SKM-1 (cell line): ENCODE measurements around the gene LHFPL5.

Experiments
- DNase-seq: peaks from one replicate; lab custom pipeline; 2025; ENCODE audit not compliant: unreplicated experiment; lab: John Stamatoyannopoulos, UW

Gene LHFPL5

GRCh38 chr6:35804996-35805736, at the start of gene LHFPL5:
Gene LHFPL5, plus strand, starts transcription at chr6:35805352. Its CDS starts 319 bp downstream, at chr6:35805671.
- DNase-seq: no peak

- DNase-seq: peak; percentile 50
Measured at GRCh38 chr6:35757456-35758123, 47.6 kb upstream of the LHFPL5 start.

- no peak for DNase-seq
Measured at GRCh38 chr6:35759426-35759825, 45.7 kb upstream of the LHFPL5 start.

DNA sequence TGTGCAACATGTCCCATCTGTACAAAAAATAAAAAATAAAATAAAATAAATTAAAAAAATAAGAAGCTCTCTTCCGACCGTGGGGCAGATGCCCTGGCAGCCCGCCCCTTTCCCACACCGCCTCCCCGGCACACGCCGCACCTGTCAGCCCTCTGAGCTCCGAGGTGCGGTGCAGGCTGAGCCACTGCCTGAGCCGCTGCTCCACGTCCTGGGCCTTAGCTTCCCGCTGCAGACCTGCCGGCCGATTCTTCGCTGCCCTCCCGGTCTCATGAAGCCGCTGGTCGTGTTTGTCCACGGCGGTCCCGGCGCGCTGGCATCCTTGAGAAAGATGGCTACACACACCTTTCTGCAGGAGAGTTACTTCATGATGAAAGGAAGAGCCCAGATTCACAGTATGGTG, 39.4 kb upstream of the LHFPL5 start:
- no peak for DNase-seq

DNA sequence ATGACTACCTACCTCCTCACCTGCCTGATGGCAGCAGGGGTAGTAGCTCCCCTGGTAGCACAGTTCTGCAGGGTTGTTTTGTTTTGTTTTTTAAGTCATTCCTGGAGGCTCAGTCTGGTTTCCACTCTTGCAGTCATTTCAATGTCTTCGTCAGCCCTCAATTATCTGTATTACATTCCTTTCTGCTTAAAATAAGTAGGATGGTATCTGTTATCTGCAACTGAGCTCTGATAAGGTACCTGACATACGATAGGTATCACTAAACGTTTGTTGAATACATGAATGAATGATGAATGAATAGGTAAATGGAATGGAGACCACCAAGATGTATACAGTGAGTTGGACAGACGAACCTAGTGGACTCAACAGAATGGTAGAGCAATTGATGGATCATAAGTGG, 35.9 kb upstream of the LHFPL5 start:
- no peak for DNase-seq

- no peak for DNase-seq
Measured at GRCh38 chr6:35771343-35771627, 33.9 kb upstream of the LHFPL5 start.

- no peak for DNase-seq
Measured at GRCh38 chr6:35774116-35774794, 30.9 kb upstream of the LHFPL5 start.

DNA sequence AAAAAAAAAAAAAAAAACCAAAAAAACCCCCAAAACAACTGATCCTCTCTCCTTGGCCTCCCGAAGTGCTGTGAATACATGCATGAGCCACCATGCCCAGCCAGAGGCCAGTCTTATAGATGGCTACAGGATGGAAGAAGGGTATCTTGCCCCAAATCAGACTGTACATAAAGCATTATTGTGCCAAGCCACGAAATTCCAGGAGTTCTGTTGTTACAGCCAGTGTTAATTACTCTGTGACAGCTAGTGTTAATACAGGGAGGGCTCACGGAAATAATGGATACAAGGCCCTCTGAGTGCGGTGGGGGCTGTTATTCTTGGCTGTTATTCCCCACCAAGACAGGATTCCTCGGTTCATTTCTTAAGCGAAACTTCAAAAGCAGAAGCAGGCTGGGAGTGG, 30.1 kb upstream of the LHFPL5 start:
- DNase-seq: no peak

DNA sequence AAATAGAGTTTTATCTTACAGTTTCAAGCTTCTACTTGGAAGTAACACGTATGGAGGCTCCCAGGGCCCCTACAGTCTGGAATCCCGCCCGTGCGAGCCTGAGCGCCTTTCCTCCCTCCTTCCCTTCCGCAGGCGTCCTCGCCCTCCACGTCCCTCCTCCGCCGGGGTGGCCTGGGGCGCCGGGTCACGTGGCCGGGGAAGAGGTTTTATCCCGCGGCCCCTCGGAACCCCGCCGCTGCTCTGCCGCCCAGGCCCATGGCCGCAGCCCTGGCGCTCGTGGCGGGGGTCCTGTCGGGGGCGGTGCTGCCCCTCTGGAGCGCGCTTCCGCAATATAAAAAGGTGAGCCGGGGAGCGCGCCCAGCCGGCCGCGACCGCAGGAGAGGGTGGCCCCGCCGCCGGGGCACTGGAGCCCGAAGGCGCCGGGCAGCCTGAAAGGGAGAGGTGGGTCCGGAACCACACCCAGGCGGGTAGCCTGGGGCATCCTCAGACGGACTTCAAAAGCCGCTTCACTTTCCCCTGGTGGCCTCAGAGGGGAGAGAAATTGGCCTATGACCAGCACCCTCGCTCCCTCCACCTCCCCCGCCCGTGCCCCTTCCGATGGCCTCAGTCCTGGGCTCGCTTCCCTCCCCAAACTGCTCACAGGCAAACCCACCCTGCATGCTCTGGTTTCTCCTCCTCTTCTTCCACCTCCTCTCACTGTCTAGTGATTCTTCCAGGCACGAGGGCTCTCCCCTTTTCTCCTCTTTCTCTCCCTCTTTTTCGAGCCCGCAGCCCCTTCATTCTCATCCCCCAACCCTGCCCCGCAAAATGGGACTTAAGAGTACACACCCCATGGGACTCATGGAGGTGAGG, 28.6 kb upstream of the LHFPL5 start, which contains the start of gene CLPSL2:
Gene CLPSL2, plus strand, starts transcription at position 235 of the 852 bp plus-strand sequence. Its CDS starts 21 bp downstream, at position 256.
- DNase-seq: no peak

DNA sequence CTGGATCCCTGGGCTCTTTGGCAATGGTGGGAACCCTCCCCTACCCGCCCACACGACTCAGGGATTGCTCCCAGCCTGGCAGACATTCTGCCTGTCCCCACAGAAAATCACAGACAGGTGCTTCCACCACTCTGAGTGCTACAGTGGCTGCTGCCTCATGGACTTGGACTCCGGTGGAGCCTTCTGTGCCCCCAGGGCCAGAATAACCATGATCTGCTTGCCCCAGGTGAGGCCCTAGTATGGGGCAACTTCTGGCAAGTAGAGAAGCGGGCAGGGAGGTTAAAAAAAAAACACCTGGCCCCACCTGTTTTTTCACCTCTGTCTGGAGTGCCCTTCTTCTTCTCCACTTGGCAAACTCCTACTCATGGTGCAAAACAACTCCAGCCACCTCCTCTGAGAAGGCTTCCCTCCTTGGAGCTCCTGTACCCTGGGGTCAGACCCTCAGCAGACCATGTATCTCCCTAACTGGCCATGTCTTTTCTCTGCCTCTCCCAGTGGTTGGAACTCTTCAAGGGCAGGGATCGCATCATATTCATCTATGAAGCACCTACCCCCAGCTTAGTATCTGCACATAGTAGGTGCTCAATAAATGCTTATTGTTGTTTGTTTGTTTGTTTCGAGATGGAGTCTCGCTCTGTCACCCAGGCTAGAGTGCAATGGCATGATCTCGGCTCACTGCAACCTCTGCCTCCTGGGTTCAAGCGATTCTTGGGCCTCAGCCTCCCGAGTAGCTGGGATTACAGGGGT, 27.6 kb upstream of the LHFPL5 start:
- DNase-seq: no peak

DNA sequence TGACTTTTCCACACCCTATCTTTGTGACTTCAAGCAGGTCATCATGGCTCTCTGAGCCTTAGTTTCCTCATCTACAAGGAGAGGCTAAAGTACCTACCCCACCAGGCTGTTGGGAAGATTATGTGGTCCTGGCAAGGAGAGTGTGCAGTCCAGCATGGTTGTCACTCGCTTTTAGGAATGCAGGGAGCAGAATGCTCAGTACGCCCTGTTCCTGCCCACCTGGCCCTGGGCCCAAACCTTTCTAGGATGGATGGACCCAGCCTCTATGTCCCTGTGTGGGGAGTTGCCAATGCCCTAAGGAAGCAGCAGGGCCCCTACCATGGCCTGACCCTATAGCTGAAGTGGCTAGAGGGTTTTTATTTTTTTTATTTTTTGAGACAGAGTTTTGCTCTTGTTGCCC, 26.7 kb upstream of the LHFPL5 start:
- DNase-seq: no peak

GRCh38 chr6:35780719-35781118, 24.4 kb upstream of the LHFPL5 start, which contains the start of gene CLPSL1:
Gene CLPSL1, plus strand, starts transcription at chr6:35781019. Its CDS starts 92 bp downstream, at chr6:35781111.
- no peak for DNase-seq

GRCh38 chr6:35781290-35781689, 23.9 kb upstream of the LHFPL5 start:
- no peak for DNase-seq

DNA sequence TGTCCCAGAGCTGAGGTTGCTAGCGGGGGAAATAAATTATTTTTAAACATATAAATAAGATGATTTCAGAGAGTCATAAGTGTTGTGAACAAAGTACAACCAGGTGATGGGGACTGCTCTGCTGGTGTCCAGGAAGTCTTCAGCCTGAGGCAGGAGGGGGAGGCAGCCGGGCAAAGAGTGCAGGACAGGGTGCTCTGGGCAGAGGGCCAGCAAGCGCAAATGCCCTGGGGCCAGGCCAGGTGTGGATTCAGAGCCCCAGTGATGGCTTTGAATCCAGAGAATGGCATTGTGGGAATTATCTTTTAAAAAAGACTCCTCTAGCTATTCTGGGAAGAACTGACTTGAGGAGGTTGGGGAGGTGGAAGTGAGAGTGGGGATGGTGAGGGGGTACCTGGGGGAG, 22.7 kb upstream of the LHFPL5 start:
- no peak for DNase-seq

DNA sequence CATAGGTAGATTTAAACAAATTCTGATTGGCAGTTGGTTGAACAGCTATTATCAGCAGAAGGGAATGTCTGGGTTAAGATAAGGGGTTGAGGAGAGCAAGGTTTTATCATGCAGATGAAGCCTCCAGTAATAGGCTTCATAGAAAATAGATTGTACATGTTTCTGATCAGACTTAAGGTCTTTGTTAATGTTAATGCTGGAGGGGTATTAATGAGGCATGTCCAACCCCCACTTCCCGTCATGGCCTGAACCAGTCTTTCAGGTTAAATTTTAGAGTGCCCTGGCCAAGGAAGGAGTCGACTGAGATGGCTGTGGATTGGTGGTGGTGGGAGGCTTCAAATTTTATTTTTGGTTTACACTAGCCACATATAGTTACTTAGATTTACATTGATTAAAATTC, 21.0 kb upstream of the LHFPL5 start:
- DNase-seq: no peak

- no peak for DNase-seq
Measured at GRCh38 chr6:35786272-35786671, 18.9 kb upstream of the LHFPL5 start.

DNA sequence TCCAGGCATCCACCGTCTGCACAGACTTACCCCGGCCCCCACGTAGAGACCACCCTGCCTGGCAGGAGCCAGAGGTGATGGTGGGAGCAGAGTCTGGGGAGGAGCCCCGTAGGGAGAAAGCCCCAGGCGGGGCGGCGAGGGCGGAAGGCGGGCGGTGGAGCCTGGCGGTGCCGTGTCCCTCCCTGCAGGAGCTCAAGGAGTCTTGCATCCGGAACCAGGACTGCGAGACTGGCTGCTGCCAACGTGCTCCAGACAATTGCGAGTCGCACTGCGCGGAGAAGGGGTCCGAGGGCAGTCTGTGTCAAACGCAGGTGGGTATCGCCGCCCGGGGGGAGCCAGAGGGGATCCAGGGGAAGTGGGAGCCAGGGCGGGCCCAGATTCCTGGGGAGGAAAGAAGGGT, 18.3 kb upstream of the LHFPL5 start:
- DNase-seq: no peak

- no peak for DNase-seq
Measured at GRCh38 chr6:35787266-35788218, 17.6 kb upstream of the LHFPL5 start.

DNA sequence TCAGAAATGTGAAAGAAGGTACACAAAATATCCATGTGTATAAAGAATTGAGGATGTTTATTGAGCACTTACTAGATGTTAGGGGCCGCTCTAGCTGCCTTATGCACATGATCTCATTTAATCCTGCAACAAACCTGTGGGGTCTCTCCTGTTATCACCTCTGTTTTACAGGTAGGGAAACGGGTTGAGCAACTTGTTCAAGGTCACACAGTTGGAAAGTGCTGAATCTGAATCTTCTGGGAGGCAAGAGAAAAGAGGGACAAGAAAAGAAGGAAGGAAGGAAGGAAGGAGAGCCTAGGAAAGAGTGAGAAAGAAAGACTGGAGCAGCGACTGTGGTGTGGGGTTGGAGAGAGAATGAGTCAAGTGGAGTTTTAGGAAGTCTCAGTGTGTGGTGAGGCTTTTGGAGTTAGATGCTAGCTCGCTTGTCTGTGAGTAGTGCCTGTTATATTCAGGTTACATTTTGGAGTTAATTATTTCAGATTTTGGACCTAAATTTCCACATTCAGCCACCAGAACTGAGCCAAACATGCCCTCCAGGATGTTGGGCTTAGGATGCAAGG, 16.6 kb upstream of the LHFPL5 start:
- no peak for DNase-seq
